Measurements from ENCODE around the gene SULT1A4.
"Not testable (repeated sequence)": the region's sequence is repeated elsewhere in the genome, so short reads cannot be mapped to it uniquely, and the experiment has no call there.

GRCh38 chr16:29460647-29461030 lies 926 bp downstream of the SULT1A4 start:
- not testable (repeated sequence) for TF ChIP-seq REST (IDR thresholded peaks at IDR 0.05; ENCODE audit: borderline replicate concordance); EP300 (conservative IDR thresholded peaks at IDR 0.05; ENCODE audit: poor library complexity, severe bottlenecking); CTCF (IDR thresholded peaks at IDR 0.05; ENCODE audit: poor library complexity, severe bottlenecking); EZH2 (IDR thresholded peaks at IDR 0.05; ENCODE audit: borderline replicate concordance, insufficient read depth, low read length, poor library complexity, severe bottlenecking); POLR2AphosphoS5 (IDR thresholded peaks at IDR 0.05); RAD21 (conservative IDR thresholded peaks at IDR 0.05); TAF1 (IDR thresholded peaks at IDR 0.05; ENCODE audit: low read depth)

Data from neural cell (in vitro differentiated cells).